Vagina (tissue), 2 donors: ENCODE data around the gene EHD2. TPM values are rescaled to one million over a fixed set of nuclear protein-coding genes. Genes with fewer than 3 reads are reported as not detected.

Experiments used
- DNase-seq, 2 donors: peaks; one replicate each; pipeline ENCODE4 v3.0.0-alpha.2; 2017; ENCODE audit errors: extremely low spot score in 2 of 2
- H3K27ac ChIP-seq: fragments of 200-600 bp; sonication (generic); one replicate; pipeline ENCODE4 v1.5.1; 2019
- H3K27me3 ChIP-seq: fragments of 200-600 bp; sonication (generic); one replicate; pipeline ENCODE4 v1.5.1; 2019
- H3K36me3 ChIP-seq, 2 donors: fragments of 200-600 bp; sonication (generic); one replicate each; pipeline ENCODE4 v1.5.1; 2017 to 2019
- H3K4me1 ChIP-seq: fragments of 200-600 bp; sonication (generic); one replicate; pipeline ENCODE4 v1.5.1; 2019
- H3K4me3 ChIP-seq, 2 donors: fragments of 200-600 bp; sonication (generic); 1 replicate in 1 of 2; 2 replicates in 1 of 2; pipeline ENCODE4 v1.5.1; 2016 to 2019
- H3K9me3 ChIP-seq: fragments of 200-600 bp; sonication (generic); one replicate; pipeline ENCODE4 v1.5.1; 2019
- POLR2A ChIP-seq, 2 donors: fragments of 450-650 bp; IDR thresholded peaks; one replicate each; pipeline ENCODE4 v1.6.1; 2017; ENCODE audit warnings: antibody characterized with exemption in 2 of 2, mild to moderate bottlenecking in 2 of 2, moderate library complexity in 2 of 2
- POLR2AphosphoS5 ChIP-seq, 2 donors: sonication (generic); formaldehyde crosslinking; IDR thresholded peaks; one replicate each; pipeline ENCODE4 v1.9.0; 2017; ENCODE audit warnings: antibody characterized with exemption in 2 of 2, mild to moderate bottlenecking in 2 of 2, low read depth in 1 of 2; ENCODE audit not compliant: insufficient read depth in 1 of 2
- intact Hi-C: fragments of 100-400 bp; cut with DNase I; formaldehyde crosslinking; loops from one replicate; pipeline ENCODE4 v1.15.1; 2023
- total RNA-seq: library from RNA; depleted of rRNA; stranded (reverse); fragments of >200 nt; gene quantifications from one replicate; pipeline ENCODE4 v1.2.3, GENCODE V29; 2016
- TF ChIP-seq, protein P1 (sequence below), 3 experiments: fragments of 450-650 bp in 2 of 3; fragments of 200-600 bp in 1 of 3; sonication (generic) in 1 of 3; IDR thresholded peaks; one replicate each; pipeline ENCODE4 v1.5.1; 2017 to 2019; ENCODE audit warnings: antibody characterized with exemption in 3 of 3, mild to moderate bottlenecking in 2 of 3, moderate library complexity in 2 of 3

Gene EHD2
- total RNA-seq, 1 donor from 2014 or later: 125 TPM

DNA sequence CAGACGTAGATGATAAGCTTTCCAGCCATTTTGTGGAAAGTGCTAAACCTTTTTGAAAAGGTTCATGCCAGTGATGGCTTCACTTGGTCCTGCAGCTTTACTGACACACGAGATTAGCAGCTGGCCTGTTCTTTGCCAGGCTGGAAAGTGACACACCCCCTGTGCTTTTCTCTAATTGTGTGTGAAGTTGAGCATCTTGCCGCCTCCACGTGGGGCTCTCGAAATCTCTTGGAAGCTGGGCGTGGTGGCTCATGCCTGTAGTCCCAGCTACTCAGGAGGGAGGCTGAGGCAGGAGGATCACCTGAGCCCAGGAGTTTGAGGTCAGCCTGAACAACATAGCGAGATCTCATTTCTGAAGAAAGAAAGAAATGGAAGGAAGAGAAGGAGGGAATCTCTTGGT is 25.3 kb upstream of the EHD2 start:
- DNase-seq: no peak
- intact Hi-C loops: no loop called here
- Histone ChIP-seq H3K4me3 (no peak overlapping the region), H3K27ac (no peak overlapping the region), H3K9me3 (no peaks in the 10 kb centered on the region), H3K27me3 (no peaks in the 10 kb centered on the region), H3K4me1 (no peaks in the 10 kb centered on the region), H3K36me3 (peaks cover 0 to 3% of the 10 kb centered on the region in 2 donors)
- TF ChIP-seq POLR2A (IDR thresholded peaks at IDR 0.05) (no peak), POLR2AphosphoS5 (IDR thresholded peaks at IDR 0.05; ENCODE audit: insufficient read depth in 1 of 2, low read depth in 1 of 2) (no peak)
- TF ChIP-seq, protein P1, sequence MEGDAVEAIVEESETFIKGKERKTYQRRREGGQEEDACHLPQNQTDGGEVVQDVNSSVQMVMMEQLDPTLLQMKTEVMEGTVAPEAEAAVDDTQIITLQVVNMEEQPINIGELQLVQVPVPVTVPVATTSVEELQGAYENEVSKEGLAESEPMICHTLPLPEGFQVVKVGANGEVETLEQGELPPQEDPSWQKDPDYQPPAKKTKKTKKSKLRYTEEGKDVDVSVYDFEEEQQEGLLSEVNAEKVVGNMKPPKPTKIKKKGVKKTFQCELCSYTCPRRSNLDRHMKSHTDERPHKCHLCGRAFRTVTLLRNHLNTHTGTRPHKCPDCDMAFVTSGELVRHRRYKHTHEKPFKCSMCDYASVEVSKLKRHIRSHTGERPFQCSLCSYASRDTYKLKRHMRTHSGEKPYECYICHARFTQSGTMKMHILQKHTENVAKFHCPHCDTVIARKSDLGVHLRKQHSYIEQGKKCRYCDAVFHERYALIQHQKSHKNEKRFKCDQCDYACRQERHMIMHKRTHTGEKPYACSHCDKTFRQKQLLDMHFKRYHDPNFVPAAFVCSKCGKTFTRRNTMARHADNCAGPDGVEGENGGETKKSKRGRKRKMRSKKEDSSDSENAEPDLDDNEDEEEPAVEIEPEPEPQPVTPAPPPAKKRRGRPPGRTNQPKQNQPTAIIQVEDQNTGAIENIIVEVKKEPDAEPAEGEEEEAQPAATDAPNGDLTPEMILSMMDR (IDR thresholded peaks at IDR 0.05): no peak

DNA sequence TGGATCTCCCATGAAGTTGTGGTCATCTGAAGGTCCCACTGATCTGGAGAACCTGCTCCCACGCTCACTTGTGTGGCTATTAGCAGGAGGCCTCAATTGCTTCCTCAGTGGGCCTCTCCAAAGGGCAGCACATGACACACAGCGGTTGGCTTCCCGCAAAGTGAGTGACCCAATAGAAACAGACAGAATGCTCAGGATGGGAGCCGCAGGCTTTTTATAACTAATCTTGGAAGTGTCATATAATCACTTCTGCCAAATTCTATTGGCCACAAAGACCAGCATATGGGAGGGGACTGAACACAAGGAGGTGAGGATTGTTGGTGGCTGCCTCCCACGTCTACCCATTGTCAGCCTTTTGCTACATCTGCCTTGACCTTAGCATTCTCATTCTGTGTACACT is 22.1 kb upstream of the EHD2 start:
- no peak for TF ChIP-seq POLR2A (IDR thresholded peaks at IDR 0.05)
- no peak for TF ChIP-seq POLR2AphosphoS5 (IDR thresholded peaks at IDR 0.05; ENCODE audit: insufficient read depth in 1 of 2, low read depth in 1 of 2)
- TF ChIP-seq, protein P1 (IDR thresholded peaks at IDR 0.05): no peak
- intact Hi-C loops: loop anchor here (10.0 kb wide), 1 partner anchor 96 kb away; no protein-coding TSS in a partner anchor
- H3K4me1 ChIP-seq: no peaks in the 10 kb centered on the region

DNA sequence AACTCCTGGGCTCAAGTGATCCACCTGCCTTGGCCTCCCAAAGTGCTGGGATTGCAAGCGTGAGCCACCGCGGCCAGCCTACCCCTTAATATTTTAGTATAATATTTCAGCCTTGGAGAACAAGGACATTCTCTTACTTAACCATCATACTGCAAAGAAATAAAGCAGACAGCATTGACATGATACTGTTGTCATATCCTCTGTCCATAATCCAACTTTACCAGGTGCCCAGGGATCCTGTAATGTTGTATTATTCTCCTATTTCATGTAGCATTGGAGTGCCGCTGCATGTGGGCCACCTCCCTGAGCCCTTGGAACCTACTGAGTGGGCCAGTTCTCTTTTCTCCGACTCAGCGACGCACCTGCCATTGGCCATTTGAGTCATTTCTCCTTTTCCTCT is 21.4 kb upstream of the EHD2 start:
- Histone ChIP-seq H3K4me1 (no peaks in the 10 kb centered on the region), H3K27ac (no peak overlapping the region), H3K4me3 (no peak overlapping the region), H3K36me3 (peaks cover 0 to 9% of the 10 kb centered on the region in 2 donors), H3K27me3 (no peaks in the 10 kb centered on the region), H3K9me3 (no peaks in the 10 kb centered on the region)
- DNase-seq: no peak
- TF ChIP-seq, protein P1 (IDR thresholded peaks at IDR 0.05): no peak
- TF ChIP-seq POLR2AphosphoS5 (IDR thresholded peaks at IDR 0.05; ENCODE audit: insufficient read depth in 1 of 2, low read depth in 1 of 2): no peak
- no peak for TF ChIP-seq POLR2A (IDR thresholded peaks at IDR 0.05)
- intact Hi-C loops: loop anchor here (10.0 kb wide), 1 partner anchor 97 kb away; no protein-coding TSS in a partner anchor

More for the DNA sequence above, 22.1 kb upstream of the EHD2 start:
- Histone ChIP-seq H3K27ac (no peak overlapping the region), H3K27me3 (no peaks in the 10 kb centered on the region), H3K36me3 (peaks cover 0 to 9% of the 10 kb centered on the region in 2 donors), H3K9me3 (no peaks in the 10 kb centered on the region), H3K4me3 (no peak overlapping the region)
- DNase-seq: no peak

DNA sequence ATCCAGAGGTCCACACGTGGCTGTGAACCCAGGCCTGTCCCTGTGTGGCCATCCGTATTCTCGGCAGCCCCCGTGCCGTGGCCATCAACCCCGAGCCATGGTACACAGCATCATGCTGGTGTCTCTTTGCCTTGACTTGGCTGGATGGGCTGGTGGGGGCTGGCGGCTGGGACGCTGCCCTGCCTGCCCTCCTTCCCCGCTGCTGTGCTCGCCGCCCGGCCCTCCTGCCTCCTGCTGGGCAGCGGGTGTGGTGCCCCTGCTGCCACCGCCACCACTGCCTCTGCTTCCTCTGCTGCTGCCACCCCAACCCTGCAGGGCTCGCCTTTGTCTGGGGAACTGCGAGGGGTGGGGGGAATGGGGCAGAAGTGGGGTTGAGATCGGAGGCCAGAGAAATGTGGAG is 19.7 kb upstream of the EHD2 start:
- intact Hi-C loops: loop anchor here (10.0 kb wide), 1 partner anchor 99 kb away; no protein-coding TSS in a partner anchor
- no peaks in the 10 kb centered on the region for H3K9me3 ChIP-seq
- H3K4me1 ChIP-seq: no peaks in the 10 kb centered on the region
- DNase-seq: no peak
- H3K27ac ChIP-seq: no peak overlapping the region
- peaks cover 0 to 12% of the 10 kb centered on the region in 2 donors for H3K36me3 ChIP-seq
- H3K27me3 ChIP-seq: no peaks in the 10 kb centered on the region
- TF ChIP-seq POLR2AphosphoS5 (IDR thresholded peaks at IDR 0.05; ENCODE audit: insufficient read depth in 1 of 2, low read depth in 1 of 2) (no peak), POLR2A (IDR thresholded peaks at IDR 0.05) (no peak)
- TF ChIP-seq, protein P1 (IDR thresholded peaks at IDR 0.05): no peak
- no peak overlapping the region for H3K4me3 ChIP-seq

DNA sequence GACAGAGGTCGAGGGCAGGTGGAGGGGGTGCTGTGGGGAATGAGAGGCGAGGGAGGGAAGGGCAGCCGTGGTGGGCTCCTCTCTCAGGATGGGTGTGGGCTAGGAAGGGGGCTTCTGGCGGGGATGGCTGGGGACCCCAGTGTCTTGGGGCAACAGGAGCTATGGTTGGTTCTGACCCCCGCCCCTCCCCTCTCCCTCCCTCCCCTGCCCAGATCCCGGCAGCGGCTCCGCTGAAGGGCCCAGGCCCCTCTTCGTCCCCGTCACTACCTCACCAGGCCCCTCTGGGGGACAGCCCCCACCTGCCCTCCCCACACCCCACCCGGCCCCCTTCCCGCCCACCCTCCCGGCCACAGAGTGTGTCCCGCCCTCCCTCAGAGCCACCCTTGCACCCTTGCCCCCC is 19.3 kb upstream of the EHD2 start:
- no peaks in the 10 kb centered on the region for H3K9me3 ChIP-seq
- H3K4me1 ChIP-seq: no peaks in the 10 kb centered on the region
- intact Hi-C loops: loop anchor here (10.0 kb wide), 1 partner anchor 99 kb away; no protein-coding TSS in a partner anchor
- TF ChIP-seq POLR2A (IDR thresholded peaks at IDR 0.05) (no peak), POLR2AphosphoS5 (IDR thresholded peaks at IDR 0.05; ENCODE audit: insufficient read depth in 1 of 2, low read depth in 1 of 2) (no peak)
- TF ChIP-seq, protein P1 (IDR thresholded peaks at IDR 0.05): no peak
- H3K27me3 ChIP-seq: no peaks in the 10 kb centered on the region
- no peak overlapping the region for H3K4me3 ChIP-seq
- no peak for DNase-seq
- H3K27ac ChIP-seq: no peak overlapping the region
- peaks cover 0 to 16% of the 10 kb centered on the region in 2 donors for H3K36me3 ChIP-seq
